ENCODE measurements around the gene DNAJB11.

DNA sequence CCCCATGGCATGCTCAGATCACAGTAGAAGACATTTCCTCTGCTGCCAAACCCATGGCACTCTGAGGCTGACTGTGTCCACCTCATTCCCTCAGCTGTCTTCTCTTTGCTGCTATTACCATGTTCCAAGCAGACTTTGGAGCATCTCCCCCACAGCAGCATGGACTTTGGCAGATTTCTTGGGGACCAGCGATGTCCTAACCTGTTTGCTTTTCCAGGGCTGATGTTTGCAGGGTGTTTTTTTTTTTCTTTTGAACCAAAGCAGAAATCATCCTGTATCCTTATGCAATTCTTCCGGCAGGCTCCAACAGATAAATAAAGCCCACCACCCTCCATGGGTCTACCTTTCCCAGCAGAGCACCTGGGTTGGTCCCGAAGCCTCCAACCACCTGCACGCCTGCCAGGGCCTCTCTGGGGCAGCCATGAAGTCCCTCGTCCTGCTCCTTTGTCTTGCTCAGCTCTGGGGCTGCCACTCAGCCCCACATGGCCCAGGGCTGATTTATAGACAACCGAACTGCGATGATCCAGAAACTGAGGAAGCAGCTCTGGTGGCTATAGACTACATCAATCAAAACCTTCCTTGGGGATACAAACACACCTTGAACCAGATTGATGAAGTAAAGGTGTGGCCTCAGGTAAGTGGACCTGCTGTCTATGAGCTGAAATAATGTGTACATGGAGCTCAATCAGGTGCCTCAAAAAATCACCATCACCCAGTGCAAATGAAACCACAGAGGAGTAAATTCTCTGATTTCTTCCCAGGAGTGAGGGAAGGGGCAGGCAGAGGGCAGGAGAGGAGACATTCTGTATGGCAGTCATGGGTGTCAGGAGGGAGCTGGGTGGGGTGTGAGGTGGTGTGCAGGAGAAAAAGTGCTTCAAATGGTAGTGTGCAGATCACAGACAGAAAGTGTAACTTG lies 42.5 kb downstream of the DNAJB11 start, which contains the start of gene AHSG:
- TF ChIP-seq, protein P1, sequence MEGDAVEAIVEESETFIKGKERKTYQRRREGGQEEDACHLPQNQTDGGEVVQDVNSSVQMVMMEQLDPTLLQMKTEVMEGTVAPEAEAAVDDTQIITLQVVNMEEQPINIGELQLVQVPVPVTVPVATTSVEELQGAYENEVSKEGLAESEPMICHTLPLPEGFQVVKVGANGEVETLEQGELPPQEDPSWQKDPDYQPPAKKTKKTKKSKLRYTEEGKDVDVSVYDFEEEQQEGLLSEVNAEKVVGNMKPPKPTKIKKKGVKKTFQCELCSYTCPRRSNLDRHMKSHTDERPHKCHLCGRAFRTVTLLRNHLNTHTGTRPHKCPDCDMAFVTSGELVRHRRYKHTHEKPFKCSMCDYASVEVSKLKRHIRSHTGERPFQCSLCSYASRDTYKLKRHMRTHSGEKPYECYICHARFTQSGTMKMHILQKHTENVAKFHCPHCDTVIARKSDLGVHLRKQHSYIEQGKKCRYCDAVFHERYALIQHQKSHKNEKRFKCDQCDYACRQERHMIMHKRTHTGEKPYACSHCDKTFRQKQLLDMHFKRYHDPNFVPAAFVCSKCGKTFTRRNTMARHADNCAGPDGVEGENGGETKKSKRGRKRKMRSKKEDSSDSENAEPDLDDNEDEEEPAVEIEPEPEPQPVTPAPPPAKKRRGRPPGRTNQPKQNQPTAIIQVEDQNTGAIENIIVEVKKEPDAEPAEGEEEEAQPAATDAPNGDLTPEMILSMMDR (IDR thresholded peaks at IDR 0.05) = no peak
- no peak for TF ChIP-seq POLR2A (IDR thresholded peaks at IDR 0.05)

Measured in lower leg skin (tissue), 3 donors.